ENCODE results near the gene KDSR. TPM values are rescaled to one million over a fixed set of nuclear protein-coding genes. Genes with fewer than 3 reads are reported as not detected.

The KDSR gene
- polyA plus RNA-seq, 3 donors = 39.3 to 51.5 (median 42.7) TPM

- DNase-seq (ENCODE audit: extremely low read depth in 1 of 11, low read depth in 9 of 11, low spot score in 4 of 11) = no peak
Observed at GRCh38 chr18:63298400-63299365, 68.3 kb downstream of the KDSR start.

- DNase-seq (ENCODE audit: extremely low read depth in 1 of 11, low read depth in 9 of 11, low spot score in 4 of 11) = no peak
Observed at GRCh38 chr18:63297687-63298399, 69.2 kb downstream of the KDSR start.

- DNase-seq (ENCODE audit: extremely low read depth in 1 of 11, low read depth in 9 of 11, low spot score in 4 of 11) = no peak
Observed at GRCh38 chr18:63293935-63294334, 73.1 kb downstream of the KDSR start.

- DNase-seq (ENCODE audit: extremely low read depth in 1 of 11, low read depth in 9 of 11, low spot score in 4 of 11) = peak in 1 of 11 donors; percentile 34
Observed at GRCh38 chr18:63292831-63293683, 73.9 kb downstream of the KDSR start.

- DNase-seq (ENCODE audit: extremely low read depth in 1 of 11, low read depth in 9 of 11, low spot score in 4 of 11) = no peak
Observed at GRCh38 chr18:63291278-63291677, 75.7 kb downstream of the KDSR start.

GRCh38 chr18:63290821-63291200, 76.2 kb downstream of the KDSR start:
- no peak for DNase-seq (ENCODE audit: extremely low read depth in 1 of 11, low read depth in 9 of 11, low spot score in 4 of 11)

- DNase-seq (ENCODE audit: extremely low read depth in 1 of 11, low read depth in 9 of 11, low spot score in 4 of 11) = no peak
Observed at GRCh38 chr18:63290166-63290820, 76.7 kb downstream of the KDSR start.

GRCh38 chr18:63288311-63288710, 78.7 kb downstream of the KDSR start:
- no peak for DNase-seq (ENCODE audit: extremely low read depth in 1 of 11, low read depth in 9 of 11, low spot score in 4 of 11)

GRCh38 chr18:63287691-63288220, 79.2 kb downstream of the KDSR start:
- no peak for DNase-seq (ENCODE audit: extremely low read depth in 1 of 11, low read depth in 9 of 11, low spot score in 4 of 11)

- DNase-seq (ENCODE audit: extremely low read depth in 1 of 11, low read depth in 9 of 11, low spot score in 4 of 11) = no peak
Observed at GRCh38 chr18:63286926-63287325, 80.1 kb downstream of the KDSR start.

- no peak for DNase-seq (ENCODE audit: extremely low read depth in 1 of 11, low read depth in 9 of 11, low spot score in 4 of 11)
Observed at GRCh38 chr18:63284827-63285733, 81.9 kb downstream of the KDSR start.

GRCh38 chr18:63284173-63284799, 82.7 kb downstream of the KDSR start:
- DNase-seq (ENCODE audit: extremely low read depth in 1 of 11, low read depth in 9 of 11, low spot score in 4 of 11) = no peak

- DNase-seq (ENCODE audit: extremely low read depth in 1 of 11, low read depth in 9 of 11, low spot score in 4 of 11) = no peak
Observed at GRCh38 chr18:63283305-63284094, 83.5 kb downstream of the KDSR start.

- no peak for DNase-seq (ENCODE audit: extremely low read depth in 1 of 11, low read depth in 9 of 11, low spot score in 4 of 11)
Observed at GRCh38 chr18:63282793-63283192, 84.2 kb downstream of the KDSR start.
